NT2/D1 (cell line): ENCODE measurements around the gene GMPR2.

Experiments
- DNase-seq: peaks from one replicate; pipeline ENCODE4 v3.0.0-alpha.2; 2011; ENCODE audit warnings: low read depth, low spot score
- H3K27me3 ChIP-seq: 2 replicates; pipeline ENCODE4 v1.6.0; 2011; ENCODE audit warnings: mild to moderate bottlenecking; ENCODE audit not compliant: insufficient read length, insufficient read depth
- H3K36me3 ChIP-seq: 2 replicates; pipeline ENCODE4 v1.6.1; 2011; ENCODE audit warnings: mild to moderate bottlenecking, low read length, mixed read lengths; ENCODE audit not compliant: insufficient read depth, insufficient read length
- H3K4me1 ChIP-seq: 2 replicates; pipeline ENCODE4 v1.5.1; 2011; ENCODE audit not compliant: insufficient read depth, insufficient read length
- H3K4me3 ChIP-seq: 2 replicates; pipeline ENCODE4 v1.5.1; 2011; ENCODE audit warnings: low read depth; ENCODE audit not compliant: insufficient read length
- H3K9ac ChIP-seq: 2 replicates; pipeline ENCODE4 v1.6.0; 2011; ENCODE audit warnings: low read depth; ENCODE audit not compliant: insufficient read length
- H3K9me3 ChIP-seq: 2 replicates; pipeline ENCODE4 v1.5.1; 2011; ENCODE audit warnings: mild to moderate bottlenecking, low read length; ENCODE audit not compliant: insufficient read depth
- SUZ12 ChIP-seq: IDR thresholded peaks from 2 replicates; pipeline ENCODE4 v1.6.1; 2011; ENCODE audit not compliant: insufficient read length, insufficient read depth; ENCODE audit errors: extremely low read depth
- YY1 ChIP-seq: IDR thresholded peaks from 2 replicates; pipeline ENCODE4 v1.6.1; 2011; ENCODE audit not compliant: insufficient read length, insufficient read depth
- ZNF274 ChIP-seq: IDR thresholded peaks from 2 replicates; pipeline ENCODE4 v1.6.1; 2011; ENCODE audit warnings: mild to moderate bottlenecking, low read depth, low read length

GMPR2 gene

DNA sequence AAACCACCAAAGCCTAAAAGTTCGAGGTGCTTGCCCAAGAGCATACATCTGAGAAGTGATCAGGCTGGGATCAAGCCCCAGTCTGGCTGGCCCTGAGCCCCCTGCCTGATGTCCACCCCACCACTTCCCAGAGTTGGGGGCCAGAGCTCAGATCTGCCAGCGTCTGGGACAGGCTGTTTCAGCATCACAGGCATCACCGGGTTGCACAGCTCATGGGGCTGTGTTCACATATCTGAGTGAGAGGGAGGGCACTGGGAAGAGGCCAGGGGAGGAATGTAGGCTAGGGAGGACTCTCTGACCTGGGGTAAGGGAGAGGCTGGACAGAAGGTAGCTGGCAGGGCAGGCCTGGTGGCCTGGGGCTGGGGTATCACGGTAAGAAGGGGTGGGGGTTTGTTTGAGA lies 24.2 kb downstream of the GMPR2 start:
- Histone ChIP-seq H3K4me3 (no peak overlapping the region), H3K9ac (no peak overlapping the region), H3K36me3 (peaks cover 37% of the 10 kb centered on the region), H3K27me3 (no peaks in the 10 kb centered on the region), H3K9me3 (no peaks in the 10 kb centered on the region), H3K4me1 (peaks cover 4% of the 10 kb centered on the region)
- no peak for DNase-seq
- TF ChIP-seq SUZ12 (no peak), ZNF274 (no peak), YY1 (no peak)

DNA sequence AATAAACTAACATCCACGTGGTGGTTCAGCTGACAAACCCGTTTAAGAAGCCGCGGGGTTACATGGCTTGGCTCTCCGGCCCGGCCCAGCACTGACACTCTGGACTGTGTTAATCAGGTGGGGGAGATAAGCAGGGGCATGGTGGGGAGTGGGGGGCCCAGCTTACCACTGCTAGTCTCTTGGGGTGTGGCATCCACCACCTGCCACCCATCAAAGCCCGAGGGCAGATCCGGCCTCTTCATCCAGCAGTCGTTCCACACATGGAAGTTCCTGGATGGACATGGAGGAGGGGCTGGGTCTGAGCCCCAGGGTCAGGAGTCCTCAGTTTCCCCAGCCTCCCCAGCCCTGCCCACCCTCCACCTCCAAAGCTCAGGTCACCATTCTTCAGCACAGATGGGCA lies 25.4 kb downstream of the GMPR2 start:
- Histone ChIP-seq H3K9me3 (no peaks in the 10 kb centered on the region), H3K9ac (no peak overlapping the region), H3K4me3 (no peak overlapping the region), H3K36me3 (peaks cover 32% of the 10 kb centered on the region), H3K27me3 (no peaks in the 10 kb centered on the region), H3K4me1 (peaks cover 6% of the 10 kb centered on the region)
- DNase-seq: no peak
- TF ChIP-seq ZNF274: no peak

DNA sequence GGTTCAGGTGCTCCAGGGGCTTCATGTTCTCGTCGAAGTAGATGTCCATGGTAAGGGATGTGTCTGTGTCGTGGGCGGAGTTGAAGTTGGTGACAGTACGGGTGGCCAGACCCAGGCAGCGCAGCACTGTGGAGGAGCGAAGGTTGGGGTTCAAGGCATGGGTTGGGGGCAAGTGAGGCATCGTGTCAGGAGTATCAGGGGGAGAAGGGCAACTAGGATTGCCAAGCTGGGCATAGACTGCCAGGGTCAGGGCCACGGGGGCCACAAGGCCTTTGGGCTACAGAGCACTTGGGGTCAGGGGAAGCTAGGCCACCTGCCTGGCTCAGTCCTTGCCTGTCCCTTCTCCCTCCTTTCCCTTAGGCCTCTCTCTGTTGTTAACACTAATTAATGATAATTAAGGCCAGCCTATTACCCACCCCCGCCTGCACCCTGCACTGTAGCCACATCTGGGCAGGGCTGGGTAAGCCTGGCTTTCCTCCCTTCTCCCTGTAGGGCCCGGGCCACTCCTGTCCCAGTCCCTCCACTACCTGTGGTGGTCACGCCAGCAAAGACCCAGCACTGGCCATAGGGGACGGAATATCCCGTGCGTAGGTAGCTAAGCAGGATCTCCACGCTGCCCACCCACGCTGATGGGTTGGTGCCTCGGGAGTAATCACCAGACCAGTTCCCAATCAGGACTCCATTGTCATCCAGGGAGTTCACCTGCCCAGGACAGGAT lies 26.0 kb downstream of the GMPR2 start:
- H3K4me3 ChIP-seq: no peak overlapping the region

DNA sequence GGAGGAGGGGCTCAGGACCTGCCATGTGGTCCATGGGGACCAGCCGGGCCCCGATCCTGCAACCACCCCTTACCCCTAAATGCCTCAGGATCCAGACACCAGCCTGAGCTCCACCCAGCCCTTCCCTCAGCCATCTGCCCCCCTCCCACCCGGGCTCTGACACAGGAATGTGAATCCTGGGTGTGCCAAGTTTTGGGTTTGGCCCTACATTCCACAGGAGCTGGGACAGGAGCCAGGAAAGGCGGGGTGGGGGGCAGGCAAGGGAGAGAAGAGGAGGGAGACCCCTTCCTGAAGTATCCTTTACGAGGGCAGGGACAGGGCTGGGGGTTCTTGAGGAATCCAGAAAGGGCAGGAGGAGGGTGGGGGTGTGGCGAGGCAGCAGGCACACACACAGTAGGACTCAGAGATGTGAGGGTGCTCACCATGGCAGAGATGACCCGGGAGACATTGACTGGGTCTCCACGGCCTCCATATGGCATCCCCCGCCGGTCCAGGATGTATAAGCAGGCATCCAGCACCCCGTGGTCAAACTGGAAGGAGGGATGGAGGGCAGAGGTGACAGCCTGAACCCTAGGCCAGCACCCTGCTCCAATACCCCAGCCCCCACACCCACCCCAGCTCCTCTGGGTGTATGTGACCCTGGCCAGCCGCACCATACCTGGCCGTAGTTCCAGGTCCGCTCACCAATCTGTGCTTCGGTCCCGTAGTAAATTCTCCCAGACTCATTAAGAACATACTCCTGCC lies 26.7 kb downstream of the GMPR2 start:
- H3K27me3 ChIP-seq: no peaks in the 10 kb centered on the region
- peaks cover 28% of the 10 kb centered on the region for H3K36me3 ChIP-seq
- no peak overlapping the region for H3K4me3 ChIP-seq
- no peaks in the 10 kb centered on the region for H3K9me3 ChIP-seq
- H3K9ac ChIP-seq: no peak overlapping the region
- H3K4me1 ChIP-seq: peaks cover 11% of the 10 kb centered on the region
- TF ChIP-seq ZNF274 (no peak), YY1 (no peak), SUZ12 (no peak)
- no peak for DNase-seq

More for the DNA sequence above, 26.0 kb downstream of the GMPR2 start:
- Histone ChIP-seq H3K36me3 (peaks cover 29% of the 10 kb centered on the region), H3K27me3 (no peaks in the 10 kb centered on the region), H3K9me3 (no peaks in the 10 kb centered on the region), H3K9ac (no peak overlapping the region), H3K4me1 (peaks cover 9% of the 10 kb centered on the region)
- TF ChIP-seq YY1 (no peak), SUZ12 (no peak), ZNF274 (no peak)
- DNase-seq: no peak

DNA sequence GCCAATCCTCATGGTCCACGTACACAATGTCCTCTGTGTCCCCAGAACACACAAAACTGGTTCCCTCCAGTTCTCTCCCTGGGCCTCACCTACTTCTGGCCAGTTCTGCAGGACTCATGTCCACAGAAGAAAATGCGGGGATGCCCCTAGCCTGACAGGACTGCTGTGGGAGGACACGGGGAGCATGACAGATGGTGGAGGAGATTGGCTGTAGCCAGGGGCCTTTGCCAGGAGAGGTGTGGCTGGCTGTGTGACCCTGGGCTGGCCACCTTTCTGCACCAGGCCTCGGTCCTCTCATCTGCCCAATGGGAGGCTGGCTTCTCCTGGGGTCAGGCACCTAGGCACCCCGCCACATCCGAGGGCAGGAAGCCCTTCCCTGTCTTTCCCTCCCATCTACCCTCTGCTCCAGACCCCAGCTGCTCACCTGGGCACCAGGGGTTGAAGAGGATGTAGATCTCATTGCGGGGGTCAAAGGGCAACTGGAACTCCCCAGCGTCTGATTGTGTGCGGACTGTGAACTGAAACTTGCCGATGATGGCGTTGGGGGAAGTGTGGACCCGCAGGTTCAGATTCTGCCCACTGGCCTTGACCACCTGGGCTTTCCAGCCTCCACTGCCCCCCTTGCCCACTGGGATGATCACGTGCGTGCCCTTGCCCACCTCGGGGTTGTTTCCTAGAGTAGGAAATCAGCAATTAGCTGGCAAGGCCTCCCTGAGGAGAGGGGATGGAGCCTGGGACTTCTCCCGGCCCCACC lies 27.5 kb downstream of the GMPR2 start:
- no peaks in the 10 kb centered on the region for H3K9me3 ChIP-seq
- H3K27me3 ChIP-seq: no peaks in the 10 kb centered on the region
- H3K36me3 ChIP-seq: peaks cover 22% of the 10 kb centered on the region
- peaks cover 11% of the 10 kb centered on the region for H3K4me1 ChIP-seq
- DNase-seq: no peak
- H3K4me3 ChIP-seq: no peak overlapping the region
- TF ChIP-seq ZNF274 (no peak), SUZ12 (no peak)
- no peak overlapping the region for H3K9ac ChIP-seq

DNA sequence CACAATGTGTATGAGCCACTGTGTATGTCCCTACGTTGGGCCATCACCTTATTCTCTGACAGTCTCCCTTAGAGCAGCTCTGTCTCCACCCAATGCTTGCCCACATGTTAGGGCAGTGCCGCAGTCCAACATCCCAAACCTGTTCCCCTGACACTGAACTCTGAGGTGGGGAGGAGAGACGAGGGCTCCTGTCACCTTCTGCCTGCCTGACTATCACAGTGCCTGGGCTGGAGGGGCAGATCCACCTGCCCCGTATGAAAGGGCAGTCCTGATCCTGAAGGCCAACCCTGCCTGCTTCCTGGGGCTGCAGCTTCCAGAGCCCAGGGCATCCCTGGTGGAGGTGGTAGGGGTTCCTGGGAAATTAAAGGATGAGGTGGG lies 28.0 kb downstream of the GMPR2 start:
- no peaks in the 10 kb centered on the region for H3K9me3 ChIP-seq
- H3K4me1 ChIP-seq: peaks cover 11% of the 10 kb centered on the region
- DNase-seq: no peak
- no peak overlapping the region for H3K9ac ChIP-seq
- peaks cover 20% of the 10 kb centered on the region for H3K36me3 ChIP-seq
- TF ChIP-seq YY1 (no peak), ZNF274 (no peak), SUZ12 (no peak)
- H3K27me3 ChIP-seq: no peaks in the 10 kb centered on the region
- H3K4me3 ChIP-seq: no peak overlapping the region

DNA sequence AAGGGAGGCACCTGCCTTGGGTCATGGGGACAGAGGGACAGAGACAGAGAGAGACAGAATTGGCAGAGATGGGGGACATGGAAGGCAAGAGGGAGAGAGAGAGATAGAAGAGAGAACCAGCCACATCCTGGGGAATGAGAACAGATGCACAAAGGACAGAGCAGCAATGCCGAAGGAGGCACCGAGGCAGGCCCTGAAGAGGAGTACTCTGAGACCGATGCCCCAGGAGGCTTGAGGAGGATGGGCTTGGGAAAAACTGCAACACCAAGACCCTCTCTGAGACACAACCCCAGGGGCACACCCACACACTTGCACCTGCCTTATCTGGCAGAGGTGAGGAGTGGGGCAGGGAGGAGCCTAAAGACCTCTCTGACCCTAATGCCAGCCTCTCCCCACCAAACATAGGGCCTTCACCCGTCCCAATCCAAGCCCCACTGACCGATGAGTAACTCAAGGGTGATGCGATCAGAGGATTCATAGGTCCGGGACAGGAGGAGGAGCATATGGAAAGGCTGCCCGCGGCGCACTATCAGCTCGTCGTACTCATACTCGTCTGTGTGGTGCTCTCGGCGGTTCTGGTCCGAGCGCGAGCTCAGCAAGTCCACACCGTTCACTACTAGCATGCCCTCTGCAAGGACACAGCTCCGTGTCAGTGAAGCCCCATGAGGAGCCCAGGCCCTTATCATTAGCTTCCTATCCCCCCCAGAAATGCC lies 28.7 kb downstream of the GMPR2 start:
- TF ChIP-seq ZNF274: no peak
- TF ChIP-seq YY1: no peak
- TF ChIP-seq SUZ12: no peak

More for the DNA sequence above, 28.7 kb downstream of the GMPR2 start:
- H3K36me3 ChIP-seq: peaks cover 23% of the 10 kb centered on the region
- no peak for DNase-seq
- H3K4me1 ChIP-seq: peaks cover 11% of the 10 kb centered on the region
- H3K4me3 ChIP-seq: no peak overlapping the region
- no peaks in the 10 kb centered on the region for H3K27me3 ChIP-seq
- no peak overlapping the region for H3K9ac ChIP-seq
- no peaks in the 10 kb centered on the region for H3K9me3 ChIP-seq
